PFSK-1 (cell line): ENCODE results near the gene PTPN12.

ENCODE experiments used
- POLR2AphosphoS5 ChIP-seq: IDR thresholded peaks from 2 replicates; pipeline ENCODE4 v1.6.1; 2012; ENCODE audit warnings: low read depth, mild to moderate bottlenecking, control low read depth, low read length, moderate library complexity
- TAF1 ChIP-seq: IDR thresholded peaks from 2 replicates; pipeline ENCODE4 v1.6.1; 2012; ENCODE audit warnings: low read length, control low read depth, borderline replicate concordance; ENCODE audit not compliant: insufficient read depth

GRCh38 chr7:77651575-77652162 is 114.6 kb downstream of the PTPN12 start:
- no peak for TF ChIP-seq POLR2AphosphoS5
- TF ChIP-seq TAF1, result no peak
